ENCODE measurements around the gene PLCD3.
A peak's percentile ranks its signal among the peaks of the same experiment; 100 is the strongest.

Gene PLCD3

DNA sequence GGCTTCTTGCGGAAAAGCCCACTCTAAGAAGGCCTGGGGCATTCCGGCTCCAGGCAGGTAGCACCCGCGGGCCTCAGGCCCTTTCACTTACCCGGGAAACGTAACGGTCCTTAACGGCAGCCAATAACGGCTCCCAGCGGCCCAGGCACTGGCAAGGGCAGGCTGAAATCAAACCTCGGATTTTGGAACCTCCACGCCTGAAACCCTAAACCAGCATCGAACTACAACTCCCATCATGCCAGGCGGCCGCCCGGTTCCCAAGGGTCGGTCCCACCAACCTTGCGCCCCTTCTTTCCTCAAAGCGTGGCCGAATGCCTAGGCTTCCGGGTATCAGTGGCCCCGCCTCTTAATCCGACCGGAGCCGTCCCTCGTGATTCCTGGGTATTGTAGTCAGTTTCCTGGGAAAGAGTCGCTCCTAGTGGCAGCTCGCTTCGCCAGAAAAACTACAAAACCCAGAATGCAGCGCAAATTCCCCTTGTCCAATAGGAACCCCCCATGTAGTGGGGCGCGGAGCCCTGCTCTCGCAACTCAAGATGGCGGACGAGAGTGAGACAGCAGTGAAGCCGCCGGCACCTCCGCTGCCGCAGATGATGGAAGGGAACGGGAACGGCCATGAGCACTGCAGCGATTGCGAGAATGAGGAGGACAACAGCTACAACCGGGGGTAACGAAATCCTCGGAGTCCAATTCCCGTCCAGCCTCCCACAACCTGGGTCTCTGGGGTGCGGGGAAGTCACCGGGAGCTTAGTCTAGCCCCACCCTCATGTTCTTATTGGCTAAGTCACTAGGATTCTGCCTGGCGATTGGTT, 71.3 kb downstream of the PLCD3 start, which contains the start of gene NMT1:
TSS of gene NMT1 (plus strand) at position 521 of the 809 bp plus-strand sequence. CDS start at position 534, 13 bp downstream.
- DNase-seq, result peak; percentile 100

DNA sequence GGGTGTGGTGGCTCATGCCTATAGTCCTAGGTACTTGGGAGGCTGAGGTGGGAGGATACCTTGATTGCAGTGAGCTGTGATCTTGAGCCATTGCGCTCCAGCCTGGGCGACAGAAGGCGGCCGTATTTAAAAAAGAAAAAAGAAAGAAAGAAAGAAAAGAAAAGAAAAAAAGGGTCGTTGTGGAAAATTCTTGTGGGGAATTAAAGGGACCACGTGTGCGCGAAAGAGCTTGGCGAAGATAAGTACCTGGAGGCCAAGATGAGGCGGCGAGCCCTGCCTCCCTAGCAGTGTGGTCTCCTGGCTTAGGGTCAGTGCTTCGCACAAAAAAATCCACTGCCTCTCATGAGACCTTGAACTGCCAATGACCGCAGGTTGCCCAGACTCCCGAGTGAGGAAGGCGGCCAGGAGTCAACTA, 71.9 kb downstream of the PLCD3 start:
- DNase-seq, result no peak

Data from AML-193 (cell line).